ENCODE data around the gene UNC13D.

The UNC13D gene

GRCh38 chr17:75825748-75826370 lies 18.3 kb downstream of the UNC13D start:
- DNase-seq (ENCODE audit: low read depth) = no peak
- no peak for TF ChIP-seq CTCF (IDR thresholded peaks at IDR 0.05; ENCODE audit: control insufficient read depth, insufficient read depth, low read depth, low read length, missing control alignments)
- no peak overlapping the region for H3K4me3 ChIP-seq (ENCODE audit: control insufficient read depth, low read depth, low read length)

- TF ChIP-seq CTCF (IDR thresholded peaks at IDR 0.05; ENCODE audit: control insufficient read depth, insufficient read depth, low read depth, low read length, missing control alignments) = no peak
- DNase-seq (ENCODE audit: low read depth) = no peak
- no peak overlapping the region for H3K4me3 ChIP-seq (ENCODE audit: control insufficient read depth, low read depth, low read length)
Observed at GRCh38 chr17:75825149-75825552, 19.1 kb downstream of the UNC13D start.

- TF ChIP-seq CTCF (IDR thresholded peaks at IDR 0.05; ENCODE audit: control insufficient read depth, insufficient read depth, low read depth, low read length, missing control alignments) = no peak
- no peak overlapping the region for H3K4me3 ChIP-seq (ENCODE audit: control insufficient read depth, low read depth, low read length)
- DNase-seq (ENCODE audit: low read depth) = no peak
Observed at GRCh38 chr17:75824666-75825065, 19.5 kb downstream of the UNC13D start.

- TF ChIP-seq CTCF (IDR thresholded peaks at IDR 0.05; ENCODE audit: control insufficient read depth, insufficient read depth, low read depth, low read length, missing control alignments) = no peak
- no peak for DNase-seq (ENCODE audit: low read depth)
- H3K4me3 ChIP-seq (ENCODE audit: control insufficient read depth, low read depth, low read length) = no peak overlapping the region
Observed at GRCh38 chr17:75824050-75824552, 20.1 kb downstream of the UNC13D start.

GRCh38 chr17:75823257-75824041 lies 20.8 kb downstream of the UNC13D start:
- TF ChIP-seq CTCF (IDR thresholded peaks at IDR 0.05; ENCODE audit: control insufficient read depth, insufficient read depth, low read depth, low read length, missing control alignments) = no peak
- no peak for DNase-seq (ENCODE audit: low read depth)
- H3K4me3 ChIP-seq (ENCODE audit: control insufficient read depth, low read depth, low read length) = no peak overlapping the region

- H3K4me3 ChIP-seq (ENCODE audit: control insufficient read depth, low read depth, low read length) = no peak overlapping the region
- no peak for DNase-seq (ENCODE audit: low read depth)
- no peak for TF ChIP-seq CTCF (IDR thresholded peaks at IDR 0.05; ENCODE audit: control insufficient read depth, insufficient read depth, low read depth, low read length, missing control alignments)
Observed at GRCh38 chr17:75822800-75823166, 21.4 kb downstream of the UNC13D start.

Data from AG09309 (cell line).